ENCODE measurements around the gene MAVS.

DNA sequence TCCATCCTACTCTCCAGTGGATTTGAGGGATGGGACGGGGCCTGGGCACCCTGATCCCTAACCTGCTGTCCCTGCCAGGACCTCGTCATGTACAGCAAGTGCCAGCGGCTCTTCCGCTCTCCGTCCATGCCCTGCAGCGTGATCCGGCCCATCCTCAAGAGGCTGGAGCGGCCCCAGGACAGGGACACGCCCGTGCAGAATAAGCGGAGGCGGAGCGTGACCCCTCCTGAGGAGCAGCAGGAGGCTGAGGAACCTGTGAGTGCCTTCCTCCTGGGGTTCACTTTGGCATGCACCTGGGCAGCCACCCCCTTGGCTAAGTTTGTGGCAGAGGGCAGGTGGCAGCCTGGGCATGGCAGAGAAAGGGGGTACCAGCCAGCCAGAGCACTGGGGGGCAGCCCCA is 44.8 kb upstream of the MAVS start:
- TF ChIP-seq, protein P1, sequence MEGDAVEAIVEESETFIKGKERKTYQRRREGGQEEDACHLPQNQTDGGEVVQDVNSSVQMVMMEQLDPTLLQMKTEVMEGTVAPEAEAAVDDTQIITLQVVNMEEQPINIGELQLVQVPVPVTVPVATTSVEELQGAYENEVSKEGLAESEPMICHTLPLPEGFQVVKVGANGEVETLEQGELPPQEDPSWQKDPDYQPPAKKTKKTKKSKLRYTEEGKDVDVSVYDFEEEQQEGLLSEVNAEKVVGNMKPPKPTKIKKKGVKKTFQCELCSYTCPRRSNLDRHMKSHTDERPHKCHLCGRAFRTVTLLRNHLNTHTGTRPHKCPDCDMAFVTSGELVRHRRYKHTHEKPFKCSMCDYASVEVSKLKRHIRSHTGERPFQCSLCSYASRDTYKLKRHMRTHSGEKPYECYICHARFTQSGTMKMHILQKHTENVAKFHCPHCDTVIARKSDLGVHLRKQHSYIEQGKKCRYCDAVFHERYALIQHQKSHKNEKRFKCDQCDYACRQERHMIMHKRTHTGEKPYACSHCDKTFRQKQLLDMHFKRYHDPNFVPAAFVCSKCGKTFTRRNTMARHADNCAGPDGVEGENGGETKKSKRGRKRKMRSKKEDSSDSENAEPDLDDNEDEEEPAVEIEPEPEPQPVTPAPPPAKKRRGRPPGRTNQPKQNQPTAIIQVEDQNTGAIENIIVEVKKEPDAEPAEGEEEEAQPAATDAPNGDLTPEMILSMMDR (IDR thresholded peaks at IDR 0.05): no peak
- no peak for TF ChIP-seq POLR2AphosphoS5 (IDR thresholded peaks at IDR 0.05)
- no peak for TF ChIP-seq POLR2A (IDR thresholded peaks at IDR 0.05)

Data from transverse colon (tissue), 4 donors.